Smooth muscle cell (in vitro differentiated cells): Measurements from ENCODE around the gene TAF12. TPM values are rescaled to one million over a fixed set of nuclear protein-coding genes. Genes with fewer than 3 reads are reported as not detected.

ENCODE experiments used
- DNase-seq: peaks from one replicate; lab custom pipeline; 2025; ENCODE audit not compliant: unreplicated experiment; lab: John Stamatoyannopoulos, UW
- H2AFZ ChIP-seq: fragments of 200-600 bp; sonication (generic); 2 replicates; pipeline ENCODE4 v1.6.0; 2016; ENCODE audit warnings: antibody characterized with exemption, low read depth, mild to moderate bottlenecking
- H3F3A ChIP-seq: fragments of 200-600 bp; sonication (generic); 2 replicates; pipeline ENCODE4 v1.6.0; 2017; ENCODE audit warnings: antibody characterized with exemption, low read depth
- H3K27ac ChIP-seq: fragments of 200-600 bp; sonication (generic); 2 replicates; pipeline ENCODE4 v1.5.1; 2016; ENCODE audit warnings: low read depth, mild to moderate bottlenecking
- H3K27me3 ChIP-seq: fragments of 200-600 bp; sonication (generic); 2 replicates; pipeline ENCODE4 v1.6.1; 2016; ENCODE audit warnings: low read depth, mild to moderate bottlenecking
- H3K36me3 ChIP-seq: fragments of 200-600 bp; sonication (generic); 2 replicates; pipeline ENCODE4 v1.5.1; 2016; ENCODE audit warnings: low read depth
- H3K4me1 ChIP-seq: fragments of 200-600 bp; sonication (generic); 2 replicates; pipeline ENCODE4 v1.5.1; 2016; ENCODE audit warnings: low read depth
- H3K4me2 ChIP-seq: fragments of 200-600 bp; sonication (generic); 2 replicates; pipeline ENCODE4 v1.6.0; 2016; ENCODE audit warnings: mild to moderate bottlenecking
- H3K4me3 ChIP-seq: fragments of 200-600 bp; sonication (generic); 2 replicates; pipeline ENCODE4 v1.5.1; 2016; ENCODE audit warnings: mild to moderate bottlenecking
- H3K79me2 ChIP-seq: fragments of 200-600 bp; sonication (generic); 2 replicates; pipeline ENCODE4 v1.6.0; 2016; ENCODE audit warnings: low read depth, mild to moderate bottlenecking
- H3K9ac ChIP-seq: fragments of 200-600 bp; sonication (generic); 2 replicates; pipeline ENCODE4 v1.6.0; 2016; ENCODE audit warnings: low read depth
- H3K9me3 ChIP-seq: fragments of 200-600 bp; sonication (generic); replicated peaks from 2 replicates; pipeline ENCODE4 v1.5.1; 2016; ENCODE audit warnings: low read depth
- H4K20me1 ChIP-seq: fragments of 200-600 bp; sonication (generic); 2 replicates; pipeline ENCODE4 v1.6.0; 2016; ENCODE audit warnings: low read depth
- CTCF ChIP-seq: fragments of 200-600 bp; sonication (generic); IDR thresholded peaks from 2 replicates; pipeline ENCODE4 v1.5.1; 2017; ENCODE audit warnings: borderline replicate concordance, mild to moderate bottlenecking, antibody characterized with exemption; ENCODE audit not compliant: insufficient read depth, poor library complexity, severe bottlenecking
- WGBS: methylation state at CpG from one replicate; pipeline ENCODE4 v1.1.7; 2016; ENCODE audit warnings: low lambda C conversion rate; 5-methylcytosine and 5-hydroxymethylcytosine counted together
- polyA plus RNA-seq: library from polyadenylated mRNA; unstranded; fragments of >200 nt; fragmentation: Nextera tagmentation; extraction: Ambion mirVana; gene quantifications from 2 replicates; pipeline ENCODE4 v1.2.1, GENCODE V29; 2016
- total RNA-seq: library from RNA; depleted of rRNA; stranded (reverse); fragments of >200 nt; gene quantifications from 2 replicates; pipeline ENCODE4 v1.2.3, GENCODE V29; 2014

The TAF12 gene
- total and polyA plus RNA-seq, 2 experiments from 2014 or later, result 34.8 to 47.1 TPM

- no peaks in the 10 kb centered on the region for H3K36me3 ChIP-seq
- H4K20me1 ChIP-seq, result peaks cover 6% of the 10 kb centered on the region
- peaks cover 48% of the 10 kb centered on the region for H3K79me2 ChIP-seq
- peak overlapping the region; percentile 96 for H3K4me3 ChIP-seq
- H3K9me3 ChIP-seq, result no peaks in the 10 kb centered on the region
- peak overlapping the region; percentile 98 for H3K27ac ChIP-seq
- peak overlapping the region; percentile 100 for H3K4me2 ChIP-seq
- H3F3A ChIP-seq, result peaks cover 12% of the 10 kb centered on the region
- H3K9ac ChIP-seq, result peak overlapping the region; percentile 98
- 3% methylated on average over 31 of the region's 63 CpGs for WGBS
- H2AFZ ChIP-seq, result peak overlapping the region; percentile 95
- no peaks in the 10 kb centered on the region for H3K27me3 ChIP-seq
- peak; percentile 20 for DNase-seq
- no peak for TF ChIP-seq CTCF
- H3K4me1 ChIP-seq, result peaks cover 18% of the 10 kb centered on the region
Measured at GRCh38 chr1:28668956-28669723, 26.3 kb upstream of the TAF12 start.

GRCh38 chr1:28668191-28668955 is 25.5 kb upstream of the TAF12 start, which contains the start of gene GMEB1:
GMEB1 (plus strand) TSS chr1:28668784; CDS start chr1:28683613, 14,829 bp downstream.
- no peaks in the 10 kb centered on the region for H3K9me3 ChIP-seq
- H3K9ac ChIP-seq, result peak within 1 kb of the TSS; percentile 98
- H3K27ac ChIP-seq, result peak within 1 kb of the TSS; percentile 98
- no peaks in the 10 kb centered on the region for H3K36me3 ChIP-seq
- no peaks in the 10 kb centered on the region for H4K20me1 ChIP-seq
- no peak for TF ChIP-seq CTCF
- no peaks in the 10 kb centered on the region for H3K27me3 ChIP-seq
- 3% methylated on average over 24 of the region's 57 CpGs for WGBS
- peak within 1 kb of the TSS; percentile 96 for H3K4me3 ChIP-seq
- DNase-seq, result peak; percentile 42
- H3K4me1 ChIP-seq, result peaks cover 18% of the 10 kb centered on the region
- peaks cover 40% of the 10 kb centered on the region for H3K79me2 ChIP-seq
- H3K4me2 ChIP-seq, result peak within 1 kb of the TSS; percentile 100
- peak within 1 kb of the TSS; percentile 100 for H2AFZ ChIP-seq
- H3F3A ChIP-seq, result peaks cover 12% of the 10 kb centered on the region

DNA sequence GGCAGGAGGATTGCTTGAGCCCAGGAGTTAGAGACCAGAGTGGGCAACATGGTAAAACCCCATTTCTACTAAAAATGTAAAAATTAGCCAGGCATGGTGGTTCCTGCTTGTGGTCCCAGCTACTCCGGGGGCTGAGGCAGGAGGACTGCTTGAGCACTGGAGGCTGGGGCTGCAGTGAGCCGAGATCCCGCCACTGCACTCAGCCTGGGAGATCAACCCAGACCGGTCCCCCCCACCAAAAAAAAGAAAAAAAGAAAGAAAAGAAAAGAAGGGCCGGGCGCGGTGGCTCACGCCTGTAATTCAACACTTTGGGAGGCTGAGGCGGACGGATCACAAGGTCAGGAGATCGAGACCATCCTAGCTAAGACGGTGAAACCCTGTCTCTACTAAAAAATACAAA is 23.9 kb upstream of the TAF12 start:
- H3K9me3 ChIP-seq, result no peaks in the 10 kb centered on the region
- no peak overlapping the region for H3K4me3 ChIP-seq
- H3F3A ChIP-seq, result peaks cover 12% of the 10 kb centered on the region
- no peak overlapping the region for H2AFZ ChIP-seq
- no peak overlapping the region for H3K4me2 ChIP-seq
- H3K79me2 ChIP-seq, result peaks cover 28% of the 10 kb centered on the region
- DNase-seq, result no peak
- H3K27ac ChIP-seq, result no peak overlapping the region
- H3K9ac ChIP-seq, result no peak overlapping the region
- H3K36me3 ChIP-seq, result no peaks in the 10 kb centered on the region
- TF ChIP-seq CTCF, result no peak
- no peaks in the 10 kb centered on the region for H3K27me3 ChIP-seq
- 96% methylated on average over 9 of the region's 12 CpGs for WGBS
- peaks cover 18% of the 10 kb centered on the region for H3K4me1 ChIP-seq
- H4K20me1 ChIP-seq, result no peaks in the 10 kb centered on the region
